Measurements from ENCODE around the gene MRPL20.
A peak's percentile ranks its signal among the peaks of the same experiment; 100 is the strongest.

The MRPL20 gene

DNA sequence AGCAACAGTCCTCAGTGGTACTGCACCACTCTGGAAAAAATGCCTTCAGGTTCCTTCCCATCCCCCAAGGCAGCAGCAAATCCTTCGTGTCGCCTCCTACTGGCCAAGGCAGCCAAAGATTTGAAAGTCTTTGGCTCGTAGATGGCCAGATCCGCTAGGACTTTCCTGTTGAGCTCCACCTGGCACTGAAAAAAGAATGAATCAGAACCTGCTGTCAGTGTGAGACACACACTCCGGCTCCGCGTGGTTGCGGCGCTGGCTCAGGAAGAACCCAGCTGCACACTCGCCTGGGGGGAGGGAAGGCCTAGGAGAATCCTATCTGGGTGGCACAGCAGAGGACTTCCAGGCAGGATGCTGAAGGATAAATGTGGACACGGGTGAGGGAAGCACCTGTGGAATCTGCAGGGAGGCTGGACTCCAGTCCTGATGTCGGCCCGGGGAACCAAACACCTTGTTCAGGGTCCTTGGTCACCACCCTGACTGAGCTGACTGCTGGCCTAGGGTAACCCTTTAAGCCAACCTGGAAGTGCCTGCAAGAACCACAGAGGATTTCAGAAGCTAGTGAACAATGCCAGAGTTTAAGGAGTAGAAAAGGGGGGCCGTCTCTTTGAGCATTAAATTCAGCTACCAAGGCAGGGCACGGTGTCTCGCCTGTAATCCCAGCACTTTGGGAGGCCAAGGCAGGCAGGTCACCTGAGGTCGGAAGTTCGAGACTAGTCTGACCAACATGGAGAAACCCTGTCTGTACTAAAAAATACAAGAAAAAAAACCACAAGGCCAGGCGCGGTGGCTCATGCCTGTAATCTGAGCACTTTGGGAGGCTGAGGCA, 4.8 kb downstream of the MRPL20 start:
- no peak overlapping the region for H3K4me3 ChIP-seq (ENCODE audit: low read length)
- DNase-seq (ENCODE audit: low read depth): peak; percentile 57
- TF ChIP-seq, protein P1, sequence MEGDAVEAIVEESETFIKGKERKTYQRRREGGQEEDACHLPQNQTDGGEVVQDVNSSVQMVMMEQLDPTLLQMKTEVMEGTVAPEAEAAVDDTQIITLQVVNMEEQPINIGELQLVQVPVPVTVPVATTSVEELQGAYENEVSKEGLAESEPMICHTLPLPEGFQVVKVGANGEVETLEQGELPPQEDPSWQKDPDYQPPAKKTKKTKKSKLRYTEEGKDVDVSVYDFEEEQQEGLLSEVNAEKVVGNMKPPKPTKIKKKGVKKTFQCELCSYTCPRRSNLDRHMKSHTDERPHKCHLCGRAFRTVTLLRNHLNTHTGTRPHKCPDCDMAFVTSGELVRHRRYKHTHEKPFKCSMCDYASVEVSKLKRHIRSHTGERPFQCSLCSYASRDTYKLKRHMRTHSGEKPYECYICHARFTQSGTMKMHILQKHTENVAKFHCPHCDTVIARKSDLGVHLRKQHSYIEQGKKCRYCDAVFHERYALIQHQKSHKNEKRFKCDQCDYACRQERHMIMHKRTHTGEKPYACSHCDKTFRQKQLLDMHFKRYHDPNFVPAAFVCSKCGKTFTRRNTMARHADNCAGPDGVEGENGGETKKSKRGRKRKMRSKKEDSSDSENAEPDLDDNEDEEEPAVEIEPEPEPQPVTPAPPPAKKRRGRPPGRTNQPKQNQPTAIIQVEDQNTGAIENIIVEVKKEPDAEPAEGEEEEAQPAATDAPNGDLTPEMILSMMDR (conservative IDR thresholded peaks at IDR 0.05; ENCODE audit: low read length): peak; percentile 72

- DNase-seq (ENCODE audit: low read depth): no peak
- no peak overlapping the region for H3K4me3 ChIP-seq (ENCODE audit: low read length)
- TF ChIP-seq, protein P1 (conservative IDR thresholded peaks at IDR 0.05; ENCODE audit: low read length): no peak
Observed at GRCh38 chr1:1401457-1402010, 5.6 kb downstream of the MRPL20 start.

- DNase-seq (ENCODE audit: low read depth): peak; percentile 13
- TF ChIP-seq, protein P1 (conservative IDR thresholded peaks at IDR 0.05; ENCODE audit: low read length): no peak
- H3K4me3 ChIP-seq (ENCODE audit: low read length): peak overlapping the region; percentile 95
Observed at GRCh38 chr1:1400576-1401456, 6.3 kb downstream of the MRPL20 start.

DNA sequence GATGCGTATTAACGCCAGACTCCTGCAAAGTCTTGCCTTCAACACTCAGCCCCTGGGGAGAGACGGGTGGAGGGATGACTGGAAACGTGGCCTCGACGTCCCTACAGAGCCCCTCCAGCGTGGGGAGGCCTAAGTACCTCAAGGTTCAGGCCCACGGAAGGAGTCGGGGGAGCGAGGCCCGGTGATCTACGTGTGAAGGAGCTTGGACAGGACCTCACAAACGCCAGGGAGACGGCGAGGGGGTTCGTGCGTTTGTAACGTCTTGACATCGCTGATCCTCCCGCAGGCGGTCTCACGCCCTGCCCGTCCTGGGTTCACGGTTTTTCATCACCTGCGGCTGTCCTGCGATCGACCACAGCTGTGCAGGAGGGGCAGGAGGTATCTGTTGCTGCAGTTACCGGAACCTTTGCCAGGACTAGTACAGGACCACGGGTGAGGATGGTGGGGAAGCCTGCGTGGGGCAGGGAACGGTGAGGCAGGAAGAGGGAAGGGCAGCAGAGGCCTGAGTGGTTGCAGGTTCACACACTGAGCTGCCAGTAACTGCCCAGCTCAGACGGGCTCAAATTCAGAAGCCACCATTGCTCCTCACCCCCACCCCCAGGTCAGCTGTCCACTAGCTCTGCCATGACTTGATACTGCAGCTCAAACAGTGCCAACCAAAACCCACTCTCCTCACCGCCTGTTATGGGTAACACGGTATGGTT, 7.1 kb downstream of the MRPL20 start:
- DNase-seq (ENCODE audit: low read depth): peak; percentile 20

GRCh38 chr1:1399187-1399871, 7.8 kb downstream of the MRPL20 start, which contains the start of gene CCNL2:
Gene CCNL2, minus strand, starts transcription at chr1:1399335. Its CDS starts 29 bp downstream, at chr1:1399306.
- TF ChIP-seq, protein P1 (conservative IDR thresholded peaks at IDR 0.05; ENCODE audit: low read length): peak; percentile 52
- peak; percentile 99 for DNase-seq (ENCODE audit: low read depth)
- H3K4me3 ChIP-seq (ENCODE audit: low read length): peak within 1 kb of the TSS; percentile 95

More for the DNA sequence above, 7.1 kb downstream of the MRPL20 start:
- peak overlapping the region; percentile 95 for H3K4me3 ChIP-seq (ENCODE audit: low read length)
- TF ChIP-seq, protein P1 (conservative IDR thresholded peaks at IDR 0.05; ENCODE audit: low read length): no peak

DNA sequence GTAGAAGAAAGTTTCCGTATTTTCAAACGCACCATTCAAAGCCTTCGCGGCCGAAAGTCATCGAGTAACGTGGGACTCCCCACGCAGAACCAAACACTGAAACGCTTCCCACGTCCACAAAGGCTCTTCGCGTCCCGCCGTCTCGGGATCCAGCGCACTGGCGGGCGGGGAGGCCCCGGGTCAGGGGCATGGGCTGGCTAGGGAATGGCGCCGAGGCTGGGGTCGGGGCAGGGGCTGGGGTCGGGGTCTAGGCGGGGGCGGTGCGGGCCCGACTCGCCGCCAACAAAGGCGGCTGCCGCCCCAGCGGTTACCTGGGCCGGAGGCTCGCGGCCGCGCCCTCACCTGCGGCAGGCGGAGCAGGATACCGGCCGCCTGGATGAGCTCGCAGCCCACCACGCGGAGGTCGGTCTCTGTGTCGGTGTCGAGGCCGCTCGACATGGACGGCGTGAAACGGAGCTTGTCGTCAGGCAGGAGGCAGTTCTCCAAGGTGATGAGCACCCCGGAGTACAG, 8.4 kb downstream of the MRPL20 start:
- DNase-seq (ENCODE audit: low read depth): no peak
- TF ChIP-seq, protein P1 (conservative IDR thresholded peaks at IDR 0.05; ENCODE audit: low read length): no peak
- peak overlapping the region; percentile 93 for H3K4me3 ChIP-seq (ENCODE audit: low read length)

Measured in AG10803 (cell line).